Measurements from ENCODE around the gene ADM2. TPM values are rescaled to one million over a fixed set of nuclear protein-coding genes. Genes with fewer than 3 reads are reported as not detected.

Gene ADM2
- total RNA-seq, 2 donors from 2014 or later = 25.5 to 28.8 TPM

- ATAC-seq (replicated peaks in 1 of 2) (no peak), DNase-seq (no peak)
- H3K9me3 Mint-ChIP-seq = no peaks in the 10 kb centered on the region
- peaks cover 5 to 6% of the 10 kb centered on the region in 2 donors for H3K36me3 Mint-ChIP-seq (ENCODE audit: insufficient read depth in 2 of 2)
- H3K4me1 Mint-ChIP-seq (ENCODE audit: low read depth) = peaks cover 53% of the 10 kb centered on the region
- no peak overlapping the region for H3K27ac Mint-ChIP-seq
- H3K4me3 Mint-ChIP-seq = peak overlapping the region; percentile 77 to 81
- peaks cover 9% of the 10 kb centered on the region for H3K27me3 Mint-ChIP-seq (ENCODE audit: low read depth)
Observed at GRCh38 chr22:50475652-50476002, 5.7 kb upstream of the ADM2 start.

- peaks cover 40% of the 10 kb centered on the region for H3K4me1 Mint-ChIP-seq (ENCODE audit: low read depth)
- H3K27ac Mint-ChIP-seq = peak overlapping the region; percentile 21
- peak overlapping the region; percentile 46 to 53 for H3K4me3 Mint-ChIP-seq
Observed at GRCh38 chr22:50476868-50477267, 4.5 kb upstream of the ADM2 start.

GRCh38 chr22:50477923-50478322 is 3.4 kb upstream of the ADM2 start:
- Mint-ChIP-seq H3K36me3 (ENCODE audit: insufficient read depth in 2 of 2) (peaks cover 5 to 6% of the 10 kb centered on the region in 2 donors), H3K27ac (no peak overlapping the region), H3K9me3 (no peaks in the 10 kb centered on the region), H3K4me1 (ENCODE audit: low read depth) (peaks cover 30% of the 10 kb centered on the region), H3K4me3 (no peak overlapping the region), H3K27me3 (ENCODE audit: low read depth) (peaks cover 9% of the 10 kb centered on the region)
- ATAC-seq (replicated peaks in 1 of 2) (no peak), DNase-seq (no peak)

More at GRCh38 chr22:50476868-50477267, 4.5 kb upstream of the ADM2 start:
- ATAC-seq (replicated peaks in 1 of 2) (no peak), DNase-seq (no peak)
- peaks cover 9% of the 10 kb centered on the region for H3K27me3 Mint-ChIP-seq (ENCODE audit: low read depth)
- H3K36me3 Mint-ChIP-seq (ENCODE audit: insufficient read depth in 2 of 2) = peaks cover 5 to 6% of the 10 kb centered on the region in 2 donors
- H3K9me3 Mint-ChIP-seq = no peaks in the 10 kb centered on the region

GRCh38 chr22:50479721-50480120 is 1.6 kb upstream of the ADM2 start:
- H3K27ac Mint-ChIP-seq = peak overlapping the region; percentile 7
- no peak for ATAC-seq (replicated peaks in 1 of 2)
- H3K36me3 Mint-ChIP-seq (ENCODE audit: insufficient read depth in 2 of 2) = peaks cover 0 to 3% of the 10 kb centered on the region in 2 donors

GRCh38 chr22:50481045-50481439 is 301 bp upstream of the ADM2 start:
- Mint-ChIP-seq H3K27ac (no peak overlapping the region), H3K4me3 (peak overlapping the region; percentile 55 to 79), H3K36me3 (ENCODE audit: insufficient read depth in 2 of 2) (peaks cover 0 to 3% of the 10 kb centered on the region in 2 donors), H3K4me1 (ENCODE audit: low read depth) (peaks cover 15% of the 10 kb centered on the region), H3K27me3 (ENCODE audit: low read depth) (peaks cover 9% of the 10 kb centered on the region), H3K9me3 (no peaks in the 10 kb centered on the region)
- ATAC-seq (replicated peaks in 1 of 2) = no peak
- DNase-seq = no peak

More at GRCh38 chr22:50479721-50480120, 1.6 kb upstream of the ADM2 start:
- Mint-ChIP-seq H3K9me3 (no peaks in the 10 kb centered on the region), H3K4me1 (ENCODE audit: low read depth) (peaks cover 17% of the 10 kb centered on the region), H3K4me3 (peak overlapping the region; percentile 78 to 79), H3K27me3 (ENCODE audit: low read depth) (peaks cover 9% of the 10 kb centered on the region)
- DNase-seq = no peak

GRCh38 chr22:50482107-50483074 is 1.0 kb downstream of the ADM2 start:
- Mint-ChIP-seq H3K4me3 (peak overlapping the region; percentile 79 to 88), H3K4me1 (ENCODE audit: low read depth) (peaks cover 7% of the 10 kb centered on the region), H3K27me3 (ENCODE audit: low read depth) (peaks cover 9% of the 10 kb centered on the region), H3K9me3 (no peaks in the 10 kb centered on the region), H3K36me3 (ENCODE audit: insufficient read depth in 2 of 2) (peaks cover 0 to 3% of the 10 kb centered on the region in 2 donors), H3K27ac (no peak overlapping the region)
- ATAC-seq (replicated peaks in 1 of 2) (peak; percentile 1), DNase-seq (no peak)

GRCh38 chr22:50483106-50483505 is 1.8 kb downstream of the ADM2 start:
- peaks cover 0 to 3% of the 10 kb centered on the region in 2 donors for H3K36me3 Mint-ChIP-seq (ENCODE audit: insufficient read depth in 2 of 2)
- ATAC-seq (replicated peaks in 1 of 2) (no peak), DNase-seq (no peak)
- no peak overlapping the region for H3K27ac Mint-ChIP-seq
- no peaks in the 10 kb centered on the region for H3K9me3 Mint-ChIP-seq
- peaks cover 7% of the 10 kb centered on the region for H3K4me1 Mint-ChIP-seq (ENCODE audit: low read depth)
- H3K4me3 Mint-ChIP-seq = peak overlapping the region; percentile 79 to 88
- H3K27me3 Mint-ChIP-seq (ENCODE audit: low read depth) = peaks cover 9% of the 10 kb centered on the region

GRCh38 chr22:50483556-50483955 is 2.2 kb downstream of the ADM2 start:
- no peak for ATAC-seq (replicated peaks in 1 of 2)
- Mint-ChIP-seq H3K27ac (no peak overlapping the region), H3K36me3 (ENCODE audit: insufficient read depth in 2 of 2) (peaks cover 0 to 3% of the 10 kb centered on the region in 2 donors), H3K4me1 (ENCODE audit: low read depth) (peaks cover 7% of the 10 kb centered on the region), H3K27me3 (ENCODE audit: low read depth) (peaks cover 9% of the 10 kb centered on the region), H3K9me3 (no peaks in the 10 kb centered on the region), H3K4me3 (peak overlapping the region in 1 of 2 donors; percentile 10)
- DNase-seq = no peak

- ATAC-seq (replicated peaks in 1 of 2) = no peak
- Mint-ChIP-seq H3K27me3 (ENCODE audit: low read depth) (peaks cover 9% of the 10 kb centered on the region), H3K27ac (no peak overlapping the region), H3K4me3 (peak overlapping the region in 1 of 2 donors; percentile 10), H3K4me1 (ENCODE audit: low read depth) (peaks cover 7% of the 10 kb centered on the region), H3K9me3 (no peaks in the 10 kb centered on the region), H3K36me3 (ENCODE audit: insufficient read depth in 2 of 2) (peaks cover 0 to 3% of the 10 kb centered on the region in 2 donors)
- DNase-seq = no peak
Observed at GRCh38 chr22:50483977-50484853, 2.9 kb downstream of the ADM2 start.

- DNase-seq (no peak), ATAC-seq (replicated peaks in 1 of 2) (no peak)
- no peaks in the 10 kb centered on the region for H3K4me1 Mint-ChIP-seq (ENCODE audit: low read depth)
- no peak overlapping the region for H3K27ac Mint-ChIP-seq
- H3K36me3 Mint-ChIP-seq (ENCODE audit: insufficient read depth in 2 of 2) = no peaks in the 10 kb centered on the region
- H3K4me3 Mint-ChIP-seq = no peak overlapping the region
- H3K9me3 Mint-ChIP-seq = no peaks in the 10 kb centered on the region
- H3K27me3 Mint-ChIP-seq (ENCODE audit: low read depth) = peaks cover 1% of the 10 kb centered on the region
Observed at GRCh38 chr22:50485221-50486131, 4.1 kb downstream of the ADM2 start.

- Mint-ChIP-seq H3K4me1 (ENCODE audit: low read depth) (peaks cover 8% of the 10 kb centered on the region), H3K9me3 (no peaks in the 10 kb centered on the region), H3K36me3 (ENCODE audit: insufficient read depth in 2 of 2) (no peaks in the 10 kb centered on the region), H3K4me3 (no peak within 1 kb of the TSS), H3K27me3 (ENCODE audit: low read depth) (no peaks in the 10 kb centered on the region), H3K27ac (no peak within 1 kb of the TSS)
- DNase-seq (no peak), ATAC-seq (replicated peaks in 1 of 2) (peak in 1 of 2 donors; percentile 8)
Observed at GRCh38 chr22:50486561-50487289, 5.4 kb downstream of the ADM2 start, which contains the start of gene MIOX. MIOX (plus strand) TSS chr22:50486859; CDS start chr22:50486898, 39 bp downstream.
